ENCODE results near the gene CRYBA4.

GRCh38 chr22:26581633-26582168 lies 40.1 kb upstream of the CRYBA4 start:
- TF ChIP-seq CTCF (conservative IDR thresholded peaks at IDR 0.05 in 1 of 2, IDR thresholded peaks at IDR 0.05 in 1 of 2; ENCODE audit: extremely low read depth in 1 of 2, insufficient read depth in 1 of 2, low read depth in 1 of 2, low read length in 2 of 2) (no peak), EZH2 (IDR thresholded peaks at IDR 0.05; ENCODE audit: borderline replicate concordance, low read length) (no peak)
